Uterus (tissue), 4 donors: ENCODE results near the gene HNRNPUL1. TPM values are rescaled to one million over a fixed set of nuclear protein-coding genes. Genes with fewer than 3 reads are reported as not detected.
A peak's percentile ranks its signal among the peaks of the same experiment; 100 is the strongest.

Experiments
- DNase-seq, 2 donors: peaks; one replicate each; pipeline ENCODE4 v3.0.0-alpha.2; 2019 to 2020
- H3K27ac ChIP-seq, 2 donors: fragments of 200-600 bp; sonication (generic); 1 replicate in 1 of 2; 2 replicates in 1 of 2; pipeline ENCODE4 v1.5.1; 2016 to 2018
- H3K27me3 ChIP-seq, 2 donors: fragments of 200-600 bp; sonication (generic); one replicate each; pipeline ENCODE4 v1.5.1; 2018 to 2019; ENCODE audit warnings: control low read depth in 1 of 2
- H3K36me3 ChIP-seq, 2 donors: fragments of 200-600 bp; sonication (generic); one replicate each; pipeline ENCODE4 v1.5.1; 2019; ENCODE audit warnings: control low read depth in 1 of 2
- H3K4me1 ChIP-seq, 2 donors: fragments of 200-600 bp; sonication (generic); one replicate each; pipeline ENCODE4 v1.5.1; 2018 to 2019; ENCODE audit warnings: control low read depth in 1 of 2
- H3K4me3 ChIP-seq, 2 donors: fragments of 200-600 bp; sonication (generic); 1 replicate in 1 of 2; 2 replicates in 1 of 2; pipeline ENCODE4 v1.5.1; 2018 to 2019; ENCODE audit warnings: mild to moderate bottlenecking in 1 of 2
- H3K9me3 ChIP-seq, 2 donors: fragments of 200-600 bp; sonication (generic); one replicate each; pipeline ENCODE4 v1.5.1; 2019; ENCODE audit warnings: control low read depth in 1 of 2
- POLR2A ChIP-seq, 2 donors: fragments of 450-650 bp; IDR thresholded peaks; one replicate each; pipeline ENCODE4 v1.6.1; 2016; ENCODE audit warnings: antibody characterized with exemption in 2 of 2, mild to moderate bottlenecking in 1 of 2, moderate library complexity in 1 of 2
- intact Hi-C: fragments of 100-400 bp; cut with DNase I; formaldehyde crosslinking; loops from one replicate; pipeline ENCODE4 v1.15.1; 2023; ENCODE audit warnings: low total_unique reads
- total RNA-seq, 4 donors: library from RNA; depleted of rRNA in 3 of 4; stranded (reverse); fragments of >200 nt in 3 of 4; gene quantifications; one replicate each; pipeline versions ENCODE4 v1.1.0 to v1.2.4, GENCODE V29; 2014 to 2023
- TF ChIP-seq, protein P1 (sequence below), 4 experiments: fragments of 200-600 bp in 2 of 4; fragments of 450-650 bp in 2 of 4; sonication (generic) in 2 of 4; IDR thresholded peaks; one replicate each; pipeline ENCODE4 v1.5.1; 2016 to 2019; ENCODE audit warnings: antibody characterized with exemption in 4 of 4, mild to moderate bottlenecking in 2 of 4, moderate library complexity in 1 of 4
- donor health status: DM: yes; HTN: yes; CAD: no.

The HNRNPUL1 gene
- total RNA-seq, 4 donors from 2014 or later, result 49.7 to 219 (median 87.4) TPM

GRCh38 chr19:41219924-41220567, 44.1 kb upstream of the HNRNPUL1 start:
- Histone ChIP-seq H3K4me3 (peak overlapping the region; percentile 68 to 92), H3K27ac (peak overlapping the region; percentile 91 to 96), H3K27me3 (no peaks in the 10 kb centered on the region), H3K9me3 (no peaks in the 10 kb centered on the region), H3K36me3 (no peaks in the 10 kb centered on the region), H3K4me1 (peaks cover 0 to 2% of the 10 kb centered on the region in 2 donors)
- intact Hi-C loops, result no loop called here
- TF ChIP-seq, protein P1, sequence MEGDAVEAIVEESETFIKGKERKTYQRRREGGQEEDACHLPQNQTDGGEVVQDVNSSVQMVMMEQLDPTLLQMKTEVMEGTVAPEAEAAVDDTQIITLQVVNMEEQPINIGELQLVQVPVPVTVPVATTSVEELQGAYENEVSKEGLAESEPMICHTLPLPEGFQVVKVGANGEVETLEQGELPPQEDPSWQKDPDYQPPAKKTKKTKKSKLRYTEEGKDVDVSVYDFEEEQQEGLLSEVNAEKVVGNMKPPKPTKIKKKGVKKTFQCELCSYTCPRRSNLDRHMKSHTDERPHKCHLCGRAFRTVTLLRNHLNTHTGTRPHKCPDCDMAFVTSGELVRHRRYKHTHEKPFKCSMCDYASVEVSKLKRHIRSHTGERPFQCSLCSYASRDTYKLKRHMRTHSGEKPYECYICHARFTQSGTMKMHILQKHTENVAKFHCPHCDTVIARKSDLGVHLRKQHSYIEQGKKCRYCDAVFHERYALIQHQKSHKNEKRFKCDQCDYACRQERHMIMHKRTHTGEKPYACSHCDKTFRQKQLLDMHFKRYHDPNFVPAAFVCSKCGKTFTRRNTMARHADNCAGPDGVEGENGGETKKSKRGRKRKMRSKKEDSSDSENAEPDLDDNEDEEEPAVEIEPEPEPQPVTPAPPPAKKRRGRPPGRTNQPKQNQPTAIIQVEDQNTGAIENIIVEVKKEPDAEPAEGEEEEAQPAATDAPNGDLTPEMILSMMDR (IDR thresholded peaks at IDR 0.05), result no peak
- TF ChIP-seq POLR2A (IDR thresholded peaks at IDR 0.05), result peak in 1 of 2 donors; percentile 23
- peak; percentile 62 to 66 for DNase-seq

DNA sequence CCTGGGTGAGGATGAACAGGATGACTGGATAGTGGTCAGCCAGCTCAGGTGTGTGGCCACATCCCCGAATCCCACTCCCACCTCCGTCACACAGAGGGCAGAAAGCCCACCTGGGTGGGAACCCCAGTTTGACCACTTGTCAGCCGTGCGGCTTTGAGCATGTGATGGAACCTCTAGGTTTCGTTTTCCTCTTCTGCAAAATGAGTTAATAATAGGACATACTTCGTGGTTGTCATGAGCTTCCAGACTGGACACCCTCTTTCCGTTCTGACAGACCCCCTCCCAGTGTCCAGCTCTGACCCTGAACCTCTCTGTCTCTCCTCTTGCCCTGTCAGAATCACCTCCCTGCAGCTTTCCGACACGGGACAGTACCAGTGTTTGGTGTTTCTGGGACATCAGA, 43.4 kb upstream of the HNRNPUL1 start:
- H3K36me3 ChIP-seq, result no peaks in the 10 kb centered on the region
- H3K9me3 ChIP-seq, result no peaks in the 10 kb centered on the region
- no peak for DNase-seq
- peak overlapping the region; percentile 91 to 96 for H3K27ac ChIP-seq
- no peak for TF ChIP-seq POLR2A (IDR thresholded peaks at IDR 0.05)
- TF ChIP-seq, protein P1 (IDR thresholded peaks at IDR 0.05), result no peak
- peak overlapping the region; percentile 68 to 92 for H3K4me3 ChIP-seq
- H3K4me1 ChIP-seq, result peaks cover 0 to 5% of the 10 kb centered on the region in 2 donors
- no peaks in the 10 kb centered on the region for H3K27me3 ChIP-seq
- intact Hi-C loops, result no loop called here

DNA sequence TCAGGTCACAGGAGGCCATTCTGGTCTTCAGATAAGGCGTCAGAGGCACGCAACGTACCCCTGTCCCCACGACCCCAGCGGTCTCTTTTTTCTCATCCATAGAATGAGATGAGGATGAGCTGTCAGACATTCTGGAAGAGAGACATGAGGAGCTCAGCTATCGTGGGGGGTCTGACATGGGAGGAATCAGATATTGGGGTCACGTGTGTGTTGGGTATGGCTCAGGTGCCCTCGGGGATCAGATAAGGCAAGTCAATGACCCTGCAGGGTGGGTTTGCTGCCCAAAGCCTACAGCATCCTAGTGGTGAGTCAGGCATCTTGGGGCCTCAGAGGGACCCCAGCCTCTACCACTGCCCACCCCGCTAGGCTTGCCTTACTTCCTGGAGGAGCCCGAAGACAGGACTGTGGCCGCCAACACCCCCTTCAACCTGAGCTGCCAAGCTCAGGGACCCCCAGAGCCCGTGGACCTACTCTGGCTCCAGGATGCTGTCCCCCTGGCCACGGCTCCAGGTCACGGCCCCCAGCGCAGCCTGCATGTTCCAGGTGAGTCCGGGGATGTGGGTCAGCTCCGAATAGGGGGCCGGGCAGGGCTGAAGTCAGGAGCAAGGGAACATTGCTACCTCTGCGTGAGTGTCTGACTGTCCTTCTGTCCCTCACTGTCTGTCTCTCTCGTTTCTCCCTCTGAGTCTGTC, 42.5 kb upstream of the HNRNPUL1 start:
- peak overlapping the region; percentile 91 to 96 for H3K27ac ChIP-seq
- intact Hi-C loops, result no loop called here
- H3K36me3 ChIP-seq, result no peaks in the 10 kb centered on the region
- no peak overlapping the region for H3K4me3 ChIP-seq
- peaks cover 0 to 5% of the 10 kb centered on the region in 2 donors for H3K4me1 ChIP-seq
- DNase-seq, result no peak
- H3K9me3 ChIP-seq, result no peaks in the 10 kb centered on the region
- TF ChIP-seq, protein P1 (IDR thresholded peaks at IDR 0.05), result no peak
- no peak for TF ChIP-seq POLR2A (IDR thresholded peaks at IDR 0.05)
- no peaks in the 10 kb centered on the region for H3K27me3 ChIP-seq

DNA sequence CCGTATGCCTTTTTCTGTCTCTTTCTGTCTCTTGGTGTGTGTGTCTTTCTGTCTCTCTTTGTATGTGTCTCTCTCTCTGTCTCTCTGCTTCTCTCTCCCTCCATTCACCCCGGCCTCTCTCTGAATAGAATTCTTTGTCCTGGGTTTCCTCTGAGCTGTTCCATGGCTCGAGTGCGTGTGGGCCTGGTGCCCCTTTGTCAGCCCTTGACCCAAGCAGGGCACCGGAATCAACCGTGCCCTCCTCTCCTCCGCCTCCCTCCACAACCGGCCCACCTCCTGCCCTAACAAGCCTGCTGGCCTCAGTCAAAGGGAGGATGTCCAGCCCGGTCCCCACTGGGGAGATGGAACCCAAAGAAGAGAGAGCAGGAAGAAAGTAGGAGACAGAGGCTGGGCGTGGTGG, 41.9 kb upstream of the HNRNPUL1 start:
- Histone ChIP-seq H3K4me3 (no peak overlapping the region), H3K27me3 (no peaks in the 10 kb centered on the region), H3K27ac (no peak overlapping the region), H3K9me3 (no peaks in the 10 kb centered on the region), H3K4me1 (peaks cover 0 to 5% of the 10 kb centered on the region in 2 donors), H3K36me3 (no peaks in the 10 kb centered on the region)
- intact Hi-C loops, result no loop called here
- TF ChIP-seq, protein P1 (IDR thresholded peaks at IDR 0.05), result no peak
- DNase-seq, result no peak
